K562 (cell line): ENCODE data around the gene DMD. TPM values are rescaled to one million over a fixed set of nuclear protein-coding genes. Genes with fewer than 3 reads are reported as not detected.

Experiments used
- ATAC-seq: fragments of 200-7000 bp; cut with Tn5 transposase; 3 replicates; pipeline ENCODE4 v1.9.1; 2020; ENCODE audit warnings: moderate library complexity
- BruUV-seq: library from RNA; stranded (reverse); fragments of 400-500 nt; replicated peaks from 2 replicates; lab custom pipeline; 2021; lab: Mats Ljungman, UMichigan
- CTCF ChIA-PET: fragments of 300-600 bp; formaldehyde crosslinking; extraction: SDS; loops from one replicate; lab custom pipeline; 2021; ENCODE audit warnings: low intra/inter-chr PET ratio; lab: Yijun Ruan, JAX
- POLR2A ChIA-PET: fragments of 300-600, 350-650 bp; sonication (Branson Sonifier 250); formaldehyde crosslinking; extraction: SDS; loops from one replicate; lab custom pipeline; 2021; ENCODE audit warnings: antibody characterized with exemption, inconsistent platforms; lab: Yijun Ruan, JAX
- DNase-seq, 4 experiments: peaks; one replicate each; pipeline versions ENCODE4 v3.0.0 to v3.0.0-alpha.2; 2011 to 2018; ENCODE audit warnings: low spot score in 3 of 4, mixed read lengths in 3 of 4; ENCODE audit errors: extremely low read depth in 1 of 4
- FAIRE-seq: peaks from 2 replicates; lab custom pipeline; 2011; peaks lifted over from hg19 to GRCh38; lab: Jason Lieb, UNC
- H2AFZ ChIP-seq: 2 replicates; pipeline ENCODE4 v1.6.0; 2011; ENCODE audit warnings: low read depth, low read length, control low read depth, inconsistent platforms
- H3K27ac ChIP-seq: fragments of 200-600 bp; 3 replicates; pipeline ENCODE4 v1.8.0; 2011; ENCODE audit warnings: low read depth, mild to moderate bottlenecking, control low read depth, inconsistent platforms, low read length, moderate library complexity, mixed read lengths; ENCODE audit errors: extremely low read depth
- H3K27me3 ChIP-seq, 2 experiments: fragments of 300-600 bp in 1 of 2; 2 replicates in 1 of 2; 3 replicates in 1 of 2; pipeline versions ENCODE4 v1.6.0 to v1.8.0; 2011; ENCODE audit warnings: inconsistent platforms in 2 of 2, low read length in 2 of 2, mild to moderate bottlenecking in 1 of 2, mixed read lengths in 1 of 2, moderate library complexity in 1 of 2; ENCODE audit not compliant: control insufficient read depth in 2 of 2, insufficient read depth in 2 of 2
- H3K36me3 ChIP-seq: fragments of 300-600 bp; 3 replicates; pipeline ENCODE4 v1.8.0; 2011; ENCODE audit warnings: mild to moderate bottlenecking, low read length, inconsistent platforms; ENCODE audit not compliant: control insufficient read depth, insufficient read depth
- H3K4me1 ChIP-seq, 2 experiments: fragments of 200-600 bp in 1 of 2; replicated peaks in 1 of 2; 2 replicates in 1 of 2; 3 replicates in 1 of 2; pipeline versions ENCODE4 v1.5.1 to v1.8.0; 2011; ENCODE audit warnings: inconsistent platforms in 2 of 2, low read length in 2 of 2, mild to moderate bottlenecking in 1 of 2, mixed read lengths in 1 of 2, moderate library complexity in 1 of 2; ENCODE audit not compliant: control insufficient read depth in 2 of 2, insufficient read depth in 2 of 2
- H3K4me2 ChIP-seq: 2 replicates; pipeline ENCODE4 v1.6.1; 2011; ENCODE audit warnings: low read length, control low read depth, inconsistent platforms, mixed read lengths; ENCODE audit not compliant: insufficient read depth
- H3K4me3 ChIP-seq: fragments of 200-600 bp; sonication (generic), shearing (Covaris generic); 2 replicates; pipeline ENCODE4 v1.5.1; 2016; ENCODE audit warnings: control low read depth, inconsistent platforms
- H3K79me2 ChIP-seq: fragments of 200-600 bp; 3 replicates; pipeline ENCODE4 v1.8.0; 2011; ENCODE audit warnings: low read length, inconsistent platforms; ENCODE audit not compliant: control insufficient read depth, insufficient read depth
- H3K9ac ChIP-seq, 2 experiments: 2 replicates each; pipeline versions ENCODE4 v1.6.0 to v1.6.1; 2011; ENCODE audit warnings: low read depth in 2 of 2, low read length in 2 of 2, control low read depth in 1 of 2, inconsistent platforms in 1 of 2, mild to moderate bottlenecking in 1 of 2, mixed read lengths in 1 of 2; ENCODE audit not compliant: insufficient read depth in 1 of 2
- H3K9me1 ChIP-seq: one replicate; pipeline ENCODE4 v1.6.0; 2011; ENCODE audit warnings: inconsistent platforms, mild to moderate bottlenecking, low read length, moderate library complexity; ENCODE audit not compliant: control insufficient read depth, insufficient read depth
- H3K9me3 ChIP-seq: replicated peaks from 2 replicates; pipeline ENCODE4 v1.5.1; 2011; ENCODE audit warnings: low read depth, low read length, inconsistent platforms; ENCODE audit not compliant: control insufficient read depth, insufficient read depth
- H4K20me1 ChIP-seq: replicated peaks from 2 replicates; pipeline ENCODE4 v1.6.1; 2011; ENCODE audit warnings: low read length, inconsistent platforms, mixed read lengths; ENCODE audit not compliant: control insufficient read depth, insufficient read depth
- BRF2 ChIP-seq: IDR thresholded peaks from 3 replicates; pipeline ENCODE4 v1.6.1; 2011; ENCODE audit warnings: borderline replicate concordance, mild to moderate bottlenecking; ENCODE audit not compliant: insufficient read length, insufficient read depth
- LARP7 ChIP-seq: fragments of 450-650 bp; IDR thresholded peaks from 2 replicates; pipeline ENCODE4 v1.6.1; 2016
- SMARCB1 ChIP-seq: IDR thresholded peaks from 2 replicates; pipeline ENCODE4 v1.6.1; 2011; ENCODE audit warnings: improper control_type of control experiment, low read depth; ENCODE audit not compliant: insufficient read length
- ZNF217 ChIP-seq: sonication (generic); formaldehyde crosslinking; IDR thresholded peaks from 2 replicates; pipeline ENCODE4 v1.8.0; 2022; ENCODE audit warnings: mild to moderate bottlenecking, missing genetic modification reagents
- WGBS: fragments of 100-300 bp; shearing (Covaris generic); methylation state at CpG from one replicate; pipeline ENCODE4 v1.1.6; 2016; ENCODE audit warnings: low coverage, mixed read lengths; ENCODE audit not compliant: insufficient coverage; ENCODE audit errors: missing lambda C conversion rate; 5-methylcytosine and 5-hydroxymethylcytosine counted together
- in situ Hi-C: fragments of 300-500 bp; cut with MboI; formaldehyde crosslinking; loops from 4 replicates; pipeline ENCODE4 v1.15.0; 2018; ENCODE audit warnings: inconsistent platforms, mixed read lengths
- intact Hi-C: fragments of 100-400 bp; cut with micrococcal nuclease; formaldehyde crosslinking; loops from 2 replicates; pipeline ENCODE4 v1.14.2; 2022
- polyA plus RNA-seq, 8 experiments: library from polyadenylated mRNA; depleted of rRNA in 4 of 8; stranded (reverse) in 5 of 8; unstranded in 3 of 8; fragments of >200 nt; fragmentation: Nextera tagmentation in 2 of 8; fragmentation: Illumina TruSeq in 1 of 8; extraction: Ambion mirVana in 2 of 8; extraction: Trizol in 1 of 8; gene quantifications; 2 replicates each; pipeline versions ENCODE4 v1.2.1 to v1.2.3, GENCODE V29; 2011 to 2014; ENCODE audit warnings: inconsistent platforms in 1 of 8, missing spikeins in 1 of 8
- total RNA-seq, 7 experiments: library from RNA; depleted of rRNA in 6 of 7; stranded (reverse); fragments of >200 nt in 6 of 7; fragmentation: Illumina TruSeq in 2 of 7; extraction: Trizol in 2 of 7; gene quantifications; 2 replicates each; pipeline versions ENCODE4 v1.2.1 to v1.2.3, GENCODE V29; 2011 to 2021; ENCODE audit warnings: low replicate concordance in 1 of 7
- TF ChIP-seq, protein P1 (sequence below), 2 experiments: fragments of 450-650 bp; IDR thresholded peaks; 2 replicates each; pipeline ENCODE4 v1.6.1; 2018; ENCODE audit warnings: mild to moderate bottlenecking in 2 of 2, low read depth in 1 of 2; ENCODE audit not compliant: partially characterized antibody in 2 of 2

DMD gene
- total and polyA plus RNA-seq, 9 of the 15 experiments (the other 6 are each of a cell fraction or from before 2014, with no cell fraction given): 3.8 to 20.4 (median 11.4) TPM

GRCh38 chrX:31338991-31339350 lies 1872.4 kb downstream of the DMD start:
- H3K27ac ChIP-seq: no peak overlapping the region
- ATAC-seq (no peak), FAIRE-seq (no peak), DNase-seq (no peak)
- H3K36me3 ChIP-seq: no peaks in the 10 kb centered on the region
- TF ChIP-seq BRF2: no peak
- no peak for TF ChIP-seq ZNF217 (CRISPR knock-in tag)
- no peak for TF ChIP-seq LARP7
- no peak for TF ChIP-seq SMARCB1
- TF ChIP-seq, protein P1, sequence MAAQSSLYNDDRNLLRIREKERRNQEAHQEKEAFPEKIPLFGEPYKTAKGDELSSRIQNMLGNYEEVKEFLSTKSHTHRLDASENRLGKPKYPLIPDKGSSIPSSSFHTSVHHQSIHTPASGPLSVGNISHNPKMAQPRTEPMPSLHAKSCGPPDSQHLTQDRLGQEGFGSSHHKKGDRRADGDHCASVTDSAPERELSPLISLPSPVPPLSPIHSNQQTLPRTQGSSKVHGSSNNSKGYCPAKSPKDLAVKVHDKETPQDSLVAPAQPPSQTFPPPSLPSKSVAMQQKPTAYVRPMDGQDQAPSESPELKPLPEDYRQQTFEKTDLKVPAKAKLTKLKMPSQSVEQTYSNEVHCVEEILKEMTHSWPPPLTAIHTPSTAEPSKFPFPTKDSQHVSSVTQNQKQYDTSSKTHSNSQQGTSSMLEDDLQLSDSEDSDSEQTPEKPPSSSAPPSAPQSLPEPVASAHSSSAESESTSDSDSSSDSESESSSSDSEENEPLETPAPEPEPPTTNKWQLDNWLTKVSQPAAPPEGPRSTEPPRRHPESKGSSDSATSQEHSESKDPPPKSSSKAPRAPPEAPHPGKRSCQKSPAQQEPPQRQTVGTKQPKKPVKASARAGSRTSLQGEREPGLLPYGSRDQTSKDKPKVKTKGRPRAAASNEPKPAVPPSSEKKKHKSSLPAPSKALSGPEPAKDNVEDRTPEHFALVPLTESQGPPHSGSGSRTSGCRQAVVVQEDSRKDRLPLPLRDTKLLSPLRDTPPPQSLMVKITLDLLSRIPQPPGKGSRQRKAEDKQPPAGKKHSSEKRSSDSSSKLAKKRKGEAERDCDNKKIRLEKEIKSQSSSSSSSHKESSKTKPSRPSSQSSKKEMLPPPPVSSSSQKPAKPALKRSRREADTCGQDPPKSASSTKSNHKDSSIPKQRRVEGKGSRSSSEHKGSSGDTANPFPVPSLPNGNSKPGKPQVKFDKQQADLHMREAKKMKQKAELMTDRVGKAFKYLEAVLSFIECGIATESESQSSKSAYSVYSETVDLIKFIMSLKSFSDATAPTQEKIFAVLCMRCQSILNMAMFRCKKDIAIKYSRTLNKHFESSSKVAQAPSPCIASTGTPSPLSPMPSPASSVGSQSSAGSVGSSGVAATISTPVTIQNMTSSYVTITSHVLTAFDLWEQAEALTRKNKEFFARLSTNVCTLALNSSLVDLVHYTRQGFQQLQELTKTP (IDR thresholded peaks at IDR 0.05; ENCODE audit: low read depth in 1 of 2, partially characterized antibody in 2 of 2): no peak
- WGBS: 0% methylated on average over 2 of the region's 2 CpGs
- H3K79me2 ChIP-seq: no peaks in the 10 kb centered on the region
- no peak overlapping the region for H3K9ac ChIP-seq
- H3K4me1 ChIP-seq: no peaks in the 10 kb centered on the region; a peak in 1 of 5 replicates
- H3K4me2 ChIP-seq: no peak overlapping the region
- ChIA-PET POLR2A (no interaction called here), CTCF (no interaction called here)
- BruUV-seq: no TSS peak
- no peaks in the 10 kb centered on the region for H3K9me1 ChIP-seq
- intact Hi-C loops: no loop called here
- no peak overlapping the region for H3K4me3 ChIP-seq
- no peaks in the 10 kb centered on the region for H3K9me3 ChIP-seq
- in situ Hi-C loops: no loop called here
- H4K20me1 ChIP-seq: no peaks in the 10 kb centered on the region
- no peaks in the 10 kb centered on the region for H3K27me3 ChIP-seq
- H2AFZ ChIP-seq: no peak overlapping the region
